Activated CD8-positive, alpha-beta T cell treated with anti-CD3 and anti-CD28 coated beads for 36 hours (primary cell): Measurements from ENCODE around the gene ABCC10. TPM values are rescaled to one million over a fixed set of nuclear protein-coding genes. Genes with fewer than 3 reads are reported as not detected.

Experiments
- ATAC-seq: fragments of 200-7000 bp; cut with Tn5 transposase; one replicate; pipeline ENCODE4 v1.10.0; 2021; ENCODE audit warnings: mild to moderate bottlenecking, moderate library complexity
- CTCF ChIA-PET: fragments of 350-600 bp; sonication (Branson Sonifier 250); formaldehyde crosslinking; loops from one replicate; lab custom pipeline; 2021; ENCODE audit warnings: antibody characterized with exemption; lab: Charles Lee
- POLR2A ChIA-PET: fragments of 350-600 bp; sonication (Branson Sonifier 250); formaldehyde crosslinking; loops from one replicate; lab custom pipeline; 2021; ENCODE audit warnings: antibody characterized with exemption; lab: Charles Lee
- DNase-seq: peaks from one replicate; pipeline ENCODE4 v3.0.0-alpha.2; 2020
- H3K27ac Mint-ChIP-seq: one replicate; pipeline ENCODE4 v1.8.0; 2021; ENCODE audit warnings: mild to moderate bottlenecking, mixed read lengths
- H3K27me3 Mint-ChIP-seq: one replicate; pipeline ENCODE4 v1.8.0; 2021; ENCODE audit warnings: mixed read lengths
- H3K36me3 Mint-ChIP-seq: one replicate; pipeline ENCODE4 v1.8.0; 2021; ENCODE audit warnings: low read depth, mixed read lengths
- H3K4me1 Mint-ChIP-seq: one replicate; pipeline ENCODE4 v1.8.0; 2021; ENCODE audit warnings: low read depth, mixed read lengths
- H3K4me3 Mint-ChIP-seq: one replicate; pipeline ENCODE4 v1.8.0; 2021; ENCODE audit warnings: mild to moderate bottlenecking, moderate library complexity, mixed read lengths
- H3K9me3 Mint-ChIP-seq: one replicate; pipeline ENCODE4 v1.8.0; 2021; ENCODE audit warnings: mixed read lengths
- intact Hi-C: fragments of 100-400 bp; cut with micrococcal nuclease; formaldehyde crosslinking; loops from one replicate; pipeline ENCODE4 v1.10.0; 2022
- total RNA-seq, 2 experiments: library from RNA; stranded (reverse); gene quantifications; one replicate each; pipeline ENCODE4 v1.2.3, GENCODE V29; 2021
- TF ChIP-seq, protein P1 (sequence below): fragments of 200-600 bp; IDR thresholded peaks from one replicate; pipeline ENCODE4 v1.8.0; 2022; ENCODE audit warnings: antibody characterized with exemption, mild to moderate bottlenecking

The ABCC10 gene
- total RNA-seq, 2 experiments from 2014 or later = 27.2 to 27.5 TPM

GRCh38 chr6:43493833-43494232 lies 66.5 kb downstream of the ABCC10 start:
- Mint-ChIP-seq H3K9me3 (no peaks in the 10 kb centered on the region), H3K4me1 (peaks cover 19% of the 10 kb centered on the region), H3K36me3 (no peaks in the 10 kb centered on the region), H3K27me3 (no peaks in the 10 kb centered on the region), H3K4me3 (no peak overlapping the region), H3K27ac (no peak overlapping the region)
- ChIA-PET POLR2A (interaction anchor here (1.0 to 1.3 kb wide), 3 partner anchors 9 to 18 kb away, joined by 3 to 5 read pairs (median 3); partner anchors contain the start of gene TJAP1), CTCF (interaction anchor here (1.2 to 10.4 kb wide), 5 partner anchors 13 to 115 kb away, joined by 4 to 78 read pairs (median 6); no protein-coding TSS in a partner anchor)
- intact Hi-C loops = no loop called here
- TF ChIP-seq, protein P1, sequence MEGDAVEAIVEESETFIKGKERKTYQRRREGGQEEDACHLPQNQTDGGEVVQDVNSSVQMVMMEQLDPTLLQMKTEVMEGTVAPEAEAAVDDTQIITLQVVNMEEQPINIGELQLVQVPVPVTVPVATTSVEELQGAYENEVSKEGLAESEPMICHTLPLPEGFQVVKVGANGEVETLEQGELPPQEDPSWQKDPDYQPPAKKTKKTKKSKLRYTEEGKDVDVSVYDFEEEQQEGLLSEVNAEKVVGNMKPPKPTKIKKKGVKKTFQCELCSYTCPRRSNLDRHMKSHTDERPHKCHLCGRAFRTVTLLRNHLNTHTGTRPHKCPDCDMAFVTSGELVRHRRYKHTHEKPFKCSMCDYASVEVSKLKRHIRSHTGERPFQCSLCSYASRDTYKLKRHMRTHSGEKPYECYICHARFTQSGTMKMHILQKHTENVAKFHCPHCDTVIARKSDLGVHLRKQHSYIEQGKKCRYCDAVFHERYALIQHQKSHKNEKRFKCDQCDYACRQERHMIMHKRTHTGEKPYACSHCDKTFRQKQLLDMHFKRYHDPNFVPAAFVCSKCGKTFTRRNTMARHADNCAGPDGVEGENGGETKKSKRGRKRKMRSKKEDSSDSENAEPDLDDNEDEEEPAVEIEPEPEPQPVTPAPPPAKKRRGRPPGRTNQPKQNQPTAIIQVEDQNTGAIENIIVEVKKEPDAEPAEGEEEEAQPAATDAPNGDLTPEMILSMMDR = no peak
- DNase-seq = no peak
- ATAC-seq = no peak

GRCh38 chr6:43494321-43494720 lies 67.0 kb downstream of the ABCC10 start:
- no peaks in the 10 kb centered on the region for H3K36me3 Mint-ChIP-seq
- H3K27me3 Mint-ChIP-seq = no peaks in the 10 kb centered on the region
- CTCF ChIA-PET = interaction anchor here (1.5 to 10.4 kb wide), 4 partner anchors 8 to 114 kb away, joined by 4 to 78 read pairs (median 6); no protein-coding TSS in a partner anchor
- H3K4me3 Mint-ChIP-seq = no peak overlapping the region
- DNase-seq (no peak), ATAC-seq (no peak)
- POLR2A ChIA-PET = interaction anchor here (1.0 to 2.6 kb wide), 3 partner anchors 9 to 22 kb away, joined by 3 to 8 read pairs (median 5); partner anchors contain the start of genes POLR1C and YIPF3
- no peak overlapping the region for H3K27ac Mint-ChIP-seq
- intact Hi-C loops = no loop called here
- H3K9me3 Mint-ChIP-seq = no peaks in the 10 kb centered on the region
- TF ChIP-seq, protein P1 = no peak
- H3K4me1 Mint-ChIP-seq = peaks cover 19% of the 10 kb centered on the region

GRCh38 chr6:43494766-43495165 lies 67.4 kb downstream of the ABCC10 start:
- H3K36me3 Mint-ChIP-seq = peaks cover 2% of the 10 kb centered on the region
- no peaks in the 10 kb centered on the region for H3K27me3 Mint-ChIP-seq
- no peak overlapping the region for H3K4me3 Mint-ChIP-seq
- ChIA-PET POLR2A (interaction anchor here (1.3 to 2.6 kb wide), 2 partner anchors 17 to 22 kb away, joined by 3 to 8 read pairs; partner anchors contain the start of genes POLR1C and YIPF3), CTCF (interaction anchor here (1.5 to 10.4 kb wide), 4 partner anchors 8 to 114 kb away, joined by 4 to 78 read pairs (median 6); no protein-coding TSS in a partner anchor)
- ATAC-seq (no peak), DNase-seq (no peak)
- no peak overlapping the region for H3K27ac Mint-ChIP-seq
- TF ChIP-seq, protein P1 = no peak
- H3K4me1 Mint-ChIP-seq = peaks cover 19% of the 10 kb centered on the region
- intact Hi-C loops = no loop called here
- H3K9me3 Mint-ChIP-seq = no peaks in the 10 kb centered on the region

GRCh38 chr6:43495409-43495941 lies 68.1 kb downstream of the ABCC10 start:
- no peaks in the 10 kb centered on the region for H3K9me3 Mint-ChIP-seq
- no peak for DNase-seq
- no peak overlapping the region for H3K4me3 Mint-ChIP-seq
- ChIA-PET CTCF (interaction anchor here (0.9 to 10.4 kb wide), 5 partner anchors 9 to 113 kb away, joined by 3 to 78 read pairs (median 6); no protein-coding TSS in a partner anchor), POLR2A (interaction anchor here (0.8 to 2.6 kb wide), 2 partner anchors 21 to 214 kb away, joined by 3 to 8 read pairs; partner anchors contain the start of genes POLR1C and YIPF3)
- H3K36me3 Mint-ChIP-seq = peaks cover 3% of the 10 kb centered on the region
- H3K4me1 Mint-ChIP-seq = peaks cover 19% of the 10 kb centered on the region
- H3K27ac Mint-ChIP-seq = no peak overlapping the region
- intact Hi-C loops = no loop called here
- TF ChIP-seq, protein P1 = no peak
- no peaks in the 10 kb centered on the region for H3K27me3 Mint-ChIP-seq
- ATAC-seq = no peak
